Transverse colon (tissue), 4 donors: ENCODE data around the gene RC3H1. TPM values are rescaled to one million over a fixed set of nuclear protein-coding genes. Genes with fewer than 3 reads are reported as not detected.

Experiments
- DNase-seq: peaks from one replicate; pipeline ENCODE4 v3.0.0-alpha.2; 2019
- H3K27ac ChIP-seq, 4 donors: fragments of 200-600 bp; sonication (generic); 2 replicates each; pipeline ENCODE4 v1.5.1; 2016 to 2018; ENCODE audit warnings: inconsistent platforms in 4 of 4
- H3K27me3 ChIP-seq: fragments of 200-600 bp; sonication (generic); 2 replicates; pipeline ENCODE4 v1.5.1; 2017; ENCODE audit warnings: inconsistent platforms
- H3K36me3 ChIP-seq, 4 donors: fragments of 200-600 bp; sonication (generic); 2 replicates each; pipeline ENCODE4 v1.5.1; 2017 to 2019; ENCODE audit warnings: inconsistent platforms in 4 of 4
- H3K4me1 ChIP-seq, 4 donors: fragments of 200-600 bp; sonication (generic); 2 replicates each; pipeline ENCODE4 v1.5.1; 2017 to 2020; ENCODE audit warnings: inconsistent platforms in 4 of 4
- H3K4me3 ChIP-seq, 4 donors: fragments of 200-600 bp; sonication (generic); 1 replicate in 1 of 4; 2 replicates in 3 of 4; pipeline versions ENCODE4 v1.5.1 to v1.6.1; 2017 to 2019; ENCODE audit warnings: inconsistent platforms in 4 of 4
- H3K9me3 ChIP-seq, 2 donors: fragments of 200-600 bp; sonication (generic); 2 replicates each; pipeline ENCODE4 v1.5.1; 2017 to 2019; ENCODE audit warnings: inconsistent platforms in 2 of 2
- CTCF ChIP-seq, 5 experiments: fragments of 200-600 bp in 3 of 5; fragments of 450-650 bp in 2 of 5; sonication (generic) in 3 of 5; IDR thresholded peaks; 1 replicate in 2 of 5; 2 replicates in 3 of 5; pipeline ENCODE4 v1.5.1; 2016 to 2017; ENCODE audit warnings: antibody characterized with exemption in 5 of 5, inconsistent platforms in 3 of 5, mild to moderate bottlenecking in 2 of 5, moderate library complexity in 1 of 5
- EP300 ChIP-seq: sonication (generic); formaldehyde crosslinking; IDR thresholded peaks from one replicate; pipeline ENCODE4 v1.6.1; 2017; ENCODE audit warnings: antibody characterized with exemption, low read depth
- POLR2A ChIP-seq: fragments of 450-650 bp; IDR thresholded peaks from one replicate; pipeline ENCODE4 v1.6.1; 2016; ENCODE audit warnings: antibody characterized with exemption, mild to moderate bottlenecking, moderate library complexity
- POLR2AphosphoS5 ChIP-seq, 3 donors: sonication (generic); formaldehyde crosslinking; IDR thresholded peaks; one replicate each; pipeline ENCODE4 v1.6.1; 2016; ENCODE audit warnings: antibody characterized with exemption in 3 of 3
- WGBS, 2 donors: methylation state at CpG; one replicate each; pipeline ENCODE4 v1.1.5; 2018; ENCODE audit warnings: low coverage in 1 of 2; 5-methylcytosine and 5-hydroxymethylcytosine counted together
- in situ Hi-C, 4 donors: fragments of 200-750 bp; cut with MboI; loops; one replicate each; pipeline versions ENCODE4 v1.15.0 to v1.15.1; 2017; ENCODE audit warnings: low sequenced_read_pairs in 3 of 4, low pct_ligation_motif_present in 1 of 4, low pct_unique_long_range_greater_than_20kb in 1 of 4
- intact Hi-C: fragments of 100-400 bp; cut with DNase I; formaldehyde crosslinking; loops from one replicate; pipeline ENCODE4 v1.15.1; 2023; ENCODE audit warnings: low total_unique reads
- total RNA-seq, 4 donors: library from RNA; depleted of rRNA; stranded (reverse); fragments of >200 nt; gene quantifications; one replicate each; pipeline ENCODE4 v1.1.0, GENCODE V29; 2016

The RC3H1 gene
- total RNA-seq, 4 donors from 2014 or later: 17.9 to 37.9 (median 33.1) TPM

GRCh38 chr1:173894189-173894588, 128.0 kb downstream of the RC3H1 start:
- 83 to 95% methylated on average over 1 to 3 of the region's 3 CpGs for WGBS, 2 donors
- no peak overlapping the region for H3K4me3 ChIP-seq
- no peaks in the 10 kb centered on the region for H3K4me1 ChIP-seq
- H3K9me3 ChIP-seq: no peaks in the 10 kb centered on the region
- H3K36me3 ChIP-seq: no peaks in the 10 kb centered on the region
- intact Hi-C loops: no loop called here
- TF ChIP-seq EP300: no peak
- no peak for TF ChIP-seq POLR2AphosphoS5 (IDR thresholded peaks at IDR 0.05)
- TF ChIP-seq CTCF (IDR thresholded peaks at IDR 0.05): no peak
- no peak for TF ChIP-seq POLR2A
- DNase-seq: no peak
- in situ Hi-C loops: no loop called here
- no peak overlapping the region for H3K27ac ChIP-seq
- H3K27me3 ChIP-seq: no peaks in the 10 kb centered on the region

- intact Hi-C loops: no loop called here
- H3K36me3 ChIP-seq: no peaks in the 10 kb centered on the region
- in situ Hi-C loops: no loop called here
- no peak overlapping the region for H3K27ac ChIP-seq
- no peak overlapping the region for H3K4me3 ChIP-seq
- no peak for TF ChIP-seq EP300
- TF ChIP-seq POLR2AphosphoS5 (IDR thresholded peaks at IDR 0.05): no peak
- TF ChIP-seq CTCF (IDR thresholded peaks at IDR 0.05): no peak
- no peak for TF ChIP-seq POLR2A
- H3K4me1 ChIP-seq: no peaks in the 10 kb centered on the region
- 91 to 92% methylated on average over 1 of the region's 1 CpG for WGBS, 2 donors
- H3K9me3 ChIP-seq: no peaks in the 10 kb centered on the region
- no peaks in the 10 kb centered on the region for H3K27me3 ChIP-seq
- no peak for DNase-seq
Measured at GRCh38 chr1:173893611-173894010, 128.5 kb downstream of the RC3H1 start.

GRCh38 chr1:173889885-173890284, 132.3 kb downstream of the RC3H1 start:
- Histone ChIP-seq H3K27ac (no peak overlapping the region), H3K27me3 (no peaks in the 10 kb centered on the region), H3K4me1 (no peaks in the 10 kb centered on the region), H3K9me3 (no peaks in the 10 kb centered on the region), H3K36me3 (peaks cover 0 to 11% (median 5%) of the 10 kb centered on the region in 4 donors), H3K4me3 (no peak overlapping the region)
- in situ Hi-C loops (no loop called here), intact Hi-C loops (no loop called here)
- TF ChIP-seq POLR2A (no peak), POLR2AphosphoS5 (IDR thresholded peaks at IDR 0.05) (no peak), CTCF (IDR thresholded peaks at IDR 0.05) (no peak), EP300 (no peak)
- DNase-seq: no peak
- WGBS, 2 donors: 89 to 93% methylated on average over 1 to 2 of the region's 2 CpGs

- no peak for DNase-seq
- in situ Hi-C loops: no loop called here
- Histone ChIP-seq H3K36me3 (peaks cover 0 to 11% (median 5%) of the 10 kb centered on the region in 4 donors), H3K4me3 (no peak overlapping the region), H3K9me3 (no peaks in the 10 kb centered on the region), H3K4me1 (no peaks in the 10 kb centered on the region), H3K27ac (no peak overlapping the region), H3K27me3 (no peaks in the 10 kb centered on the region)
- TF ChIP-seq POLR2A: no peak
- no peak for TF ChIP-seq EP300
- no peak for TF ChIP-seq POLR2AphosphoS5 (IDR thresholded peaks at IDR 0.05)
- TF ChIP-seq CTCF (IDR thresholded peaks at IDR 0.05): no peak
- intact Hi-C loops: no loop called here
Measured at GRCh38 chr1:173888749-173889148, 133.4 kb downstream of the RC3H1 start.
